Stimulated activated CD8-positive, alpha-beta memory T cell treated with anti-CD3 and anti-CD28 coated beads, Interleukin-15, amount 100 ng/mL, for 24 hours (primary cell): ENCODE measurements around the gene TMEM178B.
"Not testable (repeated sequence)": the region's sequence is repeated elsewhere in the genome, so short reads cannot be mapped to it uniquely, and the experiment has no call there.

Experiments
- DNase-seq: peaks from one replicate; pipeline ENCODE4 v3.0.0-alpha.2; 2020; ENCODE audit warnings: low read depth

The TMEM178B gene

GRCh38 chr7:141313896-141314295, 240.0 kb downstream of the TMEM178B start:
- no peak for DNase-seq

- no peak for DNase-seq
These were observed 243.2 kb downstream of the TMEM178B start for GRCh38 chr7:141317033-141317585.

GRCh38 chr7:141320287-141320686, 246.4 kb downstream of the TMEM178B start:
- DNase-seq = no peak

GRCh38 chr7:141322383-141322782, 248.5 kb downstream of the TMEM178B start:
- DNase-seq = no peak

- DNase-seq = no peak
These were observed 250.0 kb downstream of the TMEM178B start for GRCh38 chr7:141323826-141324225.

- DNase-seq = no peak
These were observed 251.0 kb downstream of the TMEM178B start for GRCh38 chr7:141324870-141325269.

DNA sequence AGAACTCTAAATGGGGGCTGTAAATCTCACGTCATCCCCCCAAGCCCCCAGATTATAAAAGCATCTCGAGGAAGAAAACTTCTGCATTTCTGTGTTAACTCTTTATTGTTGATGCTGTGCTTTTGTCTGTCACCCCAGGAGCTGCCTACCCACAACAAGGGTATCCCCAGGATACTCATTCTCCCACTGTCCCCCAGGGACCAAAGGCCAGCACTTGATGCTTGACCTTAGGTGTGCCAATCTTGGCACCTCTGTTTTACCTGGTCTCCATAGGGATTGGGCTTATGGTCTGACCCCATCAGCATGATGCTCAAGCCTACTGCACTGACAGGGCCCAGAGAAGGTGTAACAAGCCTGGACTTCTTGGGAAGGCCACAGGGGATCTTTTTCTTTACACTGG, 251.4 kb downstream of the TMEM178B start:
- no peak for DNase-seq

DNA sequence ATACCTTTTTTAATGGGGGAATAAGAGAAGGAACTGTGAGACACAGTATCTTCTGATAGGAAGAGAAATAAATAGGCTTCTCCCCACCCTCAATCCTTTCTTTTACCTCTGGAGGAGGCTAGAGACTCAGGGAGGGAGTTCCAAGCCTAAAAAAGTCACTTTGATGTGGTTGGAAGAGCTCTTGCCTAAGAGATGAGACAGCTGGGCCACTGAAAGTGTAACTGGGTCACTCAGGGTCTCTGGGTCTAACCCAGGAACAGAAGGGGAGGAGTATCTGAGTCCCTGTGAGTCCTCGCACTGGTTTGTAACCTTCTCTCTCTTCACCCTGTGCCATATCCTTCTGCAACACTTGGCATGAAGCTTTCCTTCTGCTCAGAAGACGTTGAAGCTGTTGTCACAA, 254.4 kb downstream of the TMEM178B start:
- no peak for DNase-seq

DNA sequence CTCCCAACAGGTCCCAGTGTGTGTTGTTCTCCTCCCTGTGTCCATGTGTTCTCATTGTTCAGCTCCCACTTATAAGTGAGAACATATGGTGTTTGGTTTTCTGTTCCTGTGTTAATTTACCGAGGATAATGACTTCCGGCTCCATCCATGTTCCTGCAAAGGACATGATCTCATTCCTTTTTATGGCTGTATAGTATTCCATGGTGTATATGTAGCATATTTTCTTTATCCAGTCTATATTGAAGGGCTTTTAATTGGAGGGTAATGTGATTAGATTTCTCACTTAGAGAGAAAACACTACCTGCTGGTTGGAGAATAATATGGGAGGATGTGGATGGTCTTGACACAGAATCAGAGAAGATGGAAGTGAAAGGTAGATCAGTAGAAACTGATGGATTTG, 256.4 kb downstream of the TMEM178B start:
- not testable (repeated sequence) for DNase-seq

DNA sequence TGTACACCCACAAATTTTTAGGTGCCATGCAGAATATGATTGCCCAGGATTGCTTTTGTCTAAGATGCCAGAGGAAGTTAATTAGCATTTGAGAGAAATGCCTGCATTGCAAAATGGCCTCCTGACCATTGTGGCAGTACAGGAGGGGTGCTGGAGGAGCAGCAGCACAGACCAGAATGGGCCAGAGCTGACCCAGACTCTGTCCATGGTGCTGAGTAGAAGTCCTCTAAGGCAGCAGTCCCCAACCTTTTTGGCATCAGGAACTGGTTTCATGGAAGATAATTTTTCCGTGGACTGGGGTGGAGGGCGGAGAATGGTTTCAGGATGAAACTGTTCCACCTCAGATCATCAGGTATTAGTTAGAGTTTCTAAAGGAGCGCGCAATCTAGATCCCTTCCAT, 259.6 kb downstream of the TMEM178B start:
- DNase-seq = no peak

- DNase-seq = no peak
These were observed 261.3 kb downstream of the TMEM178B start for GRCh38 chr7:141335164-141335563.

DNA sequence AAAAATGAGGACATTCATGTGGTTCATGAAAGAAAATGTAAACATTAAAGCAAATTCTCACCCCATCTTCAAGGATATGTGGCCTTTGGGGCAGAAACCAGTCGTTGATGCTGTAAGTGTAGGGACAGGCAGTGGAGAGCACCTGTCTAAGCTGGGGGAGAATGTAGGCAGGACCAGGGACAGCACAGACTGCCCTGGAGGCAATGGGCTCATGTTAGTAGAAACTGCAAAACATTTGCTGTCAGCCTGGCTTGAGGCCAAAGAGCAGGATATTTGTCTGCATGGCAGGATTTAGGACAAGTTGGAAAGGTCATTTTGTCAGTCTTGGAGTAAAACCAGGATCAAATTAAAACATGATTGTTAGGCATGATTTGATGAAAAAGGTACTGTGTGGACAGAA, 265.7 kb downstream of the TMEM178B start:
- DNase-seq = no peak

DNA sequence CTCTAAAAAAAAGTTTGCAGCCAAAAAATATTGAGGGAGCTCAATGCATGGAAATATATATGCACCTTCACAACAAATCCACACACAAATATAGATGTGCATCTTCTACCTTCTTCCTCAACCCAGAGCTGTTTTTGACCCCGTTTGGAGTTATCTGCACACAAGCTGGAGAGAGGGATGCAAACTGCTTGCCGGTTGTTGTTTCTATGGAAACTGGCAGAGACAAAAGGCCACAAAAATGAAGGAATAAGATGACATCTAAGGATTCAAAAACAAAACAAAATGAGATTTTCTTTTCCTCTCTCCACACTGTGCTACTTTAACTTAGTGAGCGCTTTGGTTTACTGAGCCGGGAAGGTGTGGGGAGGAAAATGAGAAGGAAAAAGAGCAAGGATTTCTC, 267.1 kb downstream of the TMEM178B start:
- DNase-seq = no peak

DNA sequence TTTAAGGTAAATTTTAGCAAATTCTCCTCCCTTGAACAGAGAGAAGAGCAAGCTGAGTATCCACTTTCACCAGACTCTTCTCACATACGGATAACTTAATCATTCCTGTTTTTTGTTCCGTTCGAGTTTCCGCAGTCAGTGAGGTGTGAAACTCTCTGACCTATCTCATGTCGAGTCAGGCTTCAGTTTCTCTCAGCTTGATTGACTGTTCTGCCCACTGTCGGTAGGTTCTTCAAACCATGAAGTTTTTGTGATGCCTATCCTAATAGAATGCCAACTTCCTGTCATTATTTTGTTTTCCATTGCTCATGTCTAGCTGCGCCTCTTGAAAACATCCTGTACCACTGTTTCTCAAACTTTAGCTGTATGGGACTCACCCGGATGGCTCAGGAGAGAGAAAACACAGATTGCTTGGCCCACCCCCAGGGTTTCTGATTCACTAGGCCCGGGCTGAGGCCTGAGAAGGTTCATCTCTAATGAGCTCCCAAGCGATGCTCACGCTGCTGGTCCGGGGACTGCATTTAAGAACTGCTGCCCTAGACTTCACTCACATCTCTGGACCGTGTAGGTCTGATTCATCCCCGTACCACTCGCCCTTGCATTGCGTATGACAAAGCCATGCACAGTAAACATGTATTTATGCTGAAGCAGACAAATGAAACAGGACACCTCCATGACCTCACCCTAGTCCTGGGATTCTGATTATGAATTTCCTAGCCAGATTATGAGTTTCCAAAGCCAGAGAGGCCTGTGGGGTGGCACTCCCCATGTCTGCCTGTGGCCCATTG, 269.0 kb downstream of the TMEM178B start:
- no peak for DNase-seq

DNA sequence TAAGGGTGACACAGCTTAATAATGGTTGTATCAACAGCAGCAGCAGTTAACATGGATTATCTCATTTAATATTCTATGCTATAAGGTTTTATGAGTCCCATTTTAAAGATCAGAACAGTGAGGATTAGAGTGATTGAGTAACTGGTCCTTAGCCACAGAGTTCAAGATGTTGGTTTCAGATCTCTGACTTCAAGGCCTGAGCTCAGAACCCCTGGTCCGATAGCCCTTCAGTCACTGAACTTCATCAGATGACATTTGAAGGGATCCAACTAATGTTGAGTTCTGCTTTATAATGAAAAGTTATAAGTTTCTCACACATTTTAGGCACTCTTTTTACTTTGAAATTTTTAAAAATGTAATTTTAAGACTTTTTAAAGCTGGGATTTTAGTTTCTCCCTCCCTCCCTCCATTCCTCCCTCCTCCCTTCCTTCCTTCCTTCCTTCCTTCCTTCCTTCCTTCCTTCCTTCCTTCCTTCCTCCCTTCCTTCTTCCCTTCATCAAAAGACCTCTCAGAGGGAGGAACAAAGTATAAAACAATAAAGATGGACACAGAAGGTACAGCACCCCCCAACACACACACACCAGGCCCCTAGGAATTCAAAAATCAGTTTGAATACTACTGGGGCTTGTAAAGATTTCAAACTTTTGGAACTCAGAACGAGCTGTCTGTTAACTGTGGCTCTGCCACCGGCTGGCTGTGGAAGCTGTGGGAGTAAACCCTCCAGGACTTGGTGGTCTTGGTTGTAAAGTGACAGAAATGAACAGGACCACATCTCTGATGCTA, 270.5 kb downstream of the TMEM178B start:
- no peak for DNase-seq

GRCh38 chr7:141348728-141349127, 274.9 kb downstream of the TMEM178B start:
- DNase-seq = no peak

DNA sequence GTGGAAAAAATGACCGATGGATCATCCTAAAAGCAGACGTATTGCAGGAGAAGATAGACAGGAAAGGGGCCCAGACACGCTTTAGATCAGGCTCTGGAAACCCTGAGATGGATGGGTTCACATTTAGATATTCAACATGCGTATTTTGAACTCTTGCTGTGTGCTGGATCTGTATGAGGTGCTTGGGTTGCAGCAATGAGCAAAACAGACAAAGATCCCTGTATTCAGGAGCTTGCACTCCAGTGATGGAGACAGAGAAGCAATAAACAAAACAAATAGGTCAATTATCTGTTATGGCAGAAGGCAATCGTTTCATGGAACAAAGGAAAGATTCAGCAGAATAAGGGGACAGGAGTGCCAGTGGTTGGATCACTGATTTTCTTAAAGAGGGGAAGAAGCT, 275.5 kb downstream of the TMEM178B start:
- DNase-seq = no peak

DNA sequence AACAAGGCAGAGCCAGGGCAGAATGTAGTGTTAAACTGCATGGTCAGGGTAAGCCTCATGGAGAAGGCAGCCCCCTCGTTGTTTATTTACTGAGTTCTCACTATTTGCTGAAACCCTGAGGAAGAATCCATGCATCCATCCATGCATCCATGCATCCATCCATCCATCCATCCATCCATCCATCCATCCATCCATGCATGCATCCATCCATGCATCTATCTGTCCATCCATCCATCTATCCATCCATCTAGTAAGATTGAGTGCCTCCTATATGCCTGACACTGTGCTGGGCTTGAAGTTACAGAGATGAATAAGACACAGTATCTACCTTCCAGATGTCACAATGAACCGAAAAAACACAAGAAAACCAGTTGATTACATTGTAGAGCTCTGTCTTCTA, 275.9 kb downstream of the TMEM178B start:
- DNase-seq = no peak

DNA sequence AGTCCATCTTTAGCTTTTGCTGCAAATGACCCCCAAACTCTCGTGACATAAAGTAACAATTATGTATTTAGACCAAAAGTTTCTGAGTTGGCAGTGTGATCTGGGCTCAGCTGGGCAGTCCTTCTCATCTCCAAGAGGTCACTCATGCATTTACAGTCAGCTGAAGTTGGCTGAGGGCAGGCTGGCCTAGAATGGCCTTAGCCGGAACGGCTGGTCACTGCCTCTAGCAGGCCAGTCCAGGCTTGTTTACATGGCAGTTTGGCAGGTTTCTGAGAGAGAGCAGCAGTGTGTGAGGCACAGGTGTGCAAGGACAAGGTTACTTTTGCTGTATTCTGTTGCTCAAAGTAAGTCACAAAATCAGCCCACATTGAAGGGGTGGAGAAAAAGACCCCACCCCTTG, 277.3 kb downstream of the TMEM178B start:
- no peak for DNase-seq

- no peak for DNase-seq
These were observed 279.1 kb downstream of the TMEM178B start for GRCh38 chr7:141352955-141353354.

GRCh38 chr7:141354251-141354650, 280.4 kb downstream of the TMEM178B start:
- no peak for DNase-seq

DNA sequence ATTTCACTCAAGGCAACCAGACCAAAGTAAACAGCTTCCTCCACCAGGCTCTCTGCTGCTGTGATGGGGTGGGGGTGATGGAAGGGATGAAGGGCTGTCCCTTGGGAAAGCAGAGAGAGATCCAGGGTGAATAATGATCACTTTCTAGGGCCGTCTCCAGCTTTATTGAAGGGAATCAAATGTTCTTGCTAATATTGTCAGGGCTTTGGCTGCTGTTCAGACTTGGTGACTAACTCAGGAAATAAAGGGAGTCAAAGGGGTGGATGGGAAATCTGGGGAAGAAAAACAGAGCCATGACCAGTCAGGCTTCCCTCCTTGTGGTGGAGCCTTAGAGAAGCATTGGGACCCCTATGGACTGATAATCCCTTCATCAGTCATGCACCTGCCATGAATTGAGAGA, 281.2 kb downstream of the TMEM178B start:
- no peak for DNase-seq

GRCh38 chr7:141356161-141356560, 282.3 kb downstream of the TMEM178B start:
- no peak for DNase-seq
